HG03432 (cell line): ENCODE measurements around the gene CAMK2N1.
"Not testable (repeated sequence)": the region's sequence is repeated elsewhere in the genome, so short reads cannot be mapped to it uniquely, and the experiment has no call there.

Experiments
- ATAC-seq: cut with Tn5 transposase; IDR thresholded peaks from one replicate; pipeline ENCODE4 v1.9.1; 2021; ENCODE audit warnings: mild to moderate bottlenecking, moderate library complexity; ENCODE audit not compliant: unreplicated experiment

Gene CAMK2N1

GRCh38 chr1:20496725-20497383, 10.8 kb upstream of the CAMK2N1 start:
- not testable (repeated sequence) for ATAC-seq

- ATAC-seq: no peak
These were observed 10.2 kb upstream of the CAMK2N1 start for GRCh38 chr1:20496241-20496661.

- ATAC-seq: no peak
These were observed 9.7 kb upstream of the CAMK2N1 start for GRCh38 chr1:20495661-20496060.

GRCh38 chr1:20494609-20495311, 8.8 kb upstream of the CAMK2N1 start:
- ATAC-seq: no peak

- ATAC-seq: peak; percentile 44
These were observed 8.0 kb upstream of the CAMK2N1 start for GRCh38 chr1:20493839-20494608.

GRCh38 chr1:20493309-20493708, 7.3 kb upstream of the CAMK2N1 start:
- ATAC-seq: no peak

- ATAC-seq: no peak
These were observed 6.7 kb upstream of the CAMK2N1 start for GRCh38 chr1:20492751-20493150.

GRCh38 chr1:20491866-20492265, 5.9 kb upstream of the CAMK2N1 start:
- no peak for ATAC-seq

GRCh38 chr1:20491178-20491577, 5.2 kb upstream of the CAMK2N1 start:
- ATAC-seq: no peak

- ATAC-seq: no peak
These were observed 1.2 kb upstream of the CAMK2N1 start for GRCh38 chr1:20487236-20487590.

GRCh38 chr1:20486457-20487235, 636 bp upstream of the CAMK2N1 start:
- no peak for ATAC-seq

GRCh38 chr1:20484519-20485462, 1.2 kb downstream of the CAMK2N1 start:
- no peak for ATAC-seq

- ATAC-seq: no peak
These were observed 2.0 kb downstream of the CAMK2N1 start for GRCh38 chr1:20483833-20484518.

- no peak for ATAC-seq
These were observed 2.7 kb downstream of the CAMK2N1 start for GRCh38 chr1:20483098-20483832.

GRCh38 chr1:20481643-20482498, 4.1 kb downstream of the CAMK2N1 start:
- ATAC-seq: no peak

GRCh38 chr1:20480951-20481617, 4.9 kb downstream of the CAMK2N1 start:
- ATAC-seq: no peak

GRCh38 chr1:20480243-20480944, 5.6 kb downstream of the CAMK2N1 start:
- ATAC-seq: no peak
